GM18520 (cell line): ENCODE measurements around the gene SHROOM2.
A peak's percentile ranks its signal among the peaks of the same experiment; 100 is the strongest.

Experiments
- ATAC-seq: cut with Tn5 transposase; IDR thresholded peaks from one replicate; pipeline ENCODE4 v1.9.1; 2021; ENCODE audit not compliant: unreplicated experiment

SHROOM2 gene

DNA sequence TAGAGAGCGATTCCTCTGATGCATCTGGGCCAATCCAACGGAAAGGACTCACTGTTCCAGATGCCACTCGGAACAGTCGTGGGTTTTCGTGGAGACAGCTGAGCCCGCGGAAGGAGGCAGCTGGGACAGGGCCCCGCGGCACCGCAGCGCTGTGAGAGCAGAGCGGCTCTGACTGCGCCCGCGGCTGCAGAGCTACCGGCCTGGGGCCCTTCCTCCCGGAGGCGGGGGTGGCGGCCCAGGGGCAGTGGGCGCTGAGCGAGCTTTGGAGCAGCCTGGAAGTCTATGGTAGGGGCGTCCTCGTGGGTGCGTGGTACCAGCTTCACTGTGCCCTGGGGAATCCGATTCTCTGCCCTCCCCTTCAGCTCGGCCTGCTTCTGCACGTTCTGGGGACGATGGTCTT is 205.8 kb downstream of the SHROOM2 start:
- no peak for ATAC-seq

- no peak for ATAC-seq
Observed at GRCh38 chrX:9992724-9993123, 206.5 kb downstream of the SHROOM2 start.

GRCh38 chrX:9995855-9996339 is 209.7 kb downstream of the SHROOM2 start:
- no peak for ATAC-seq

GRCh38 chrX:9997041-9997440 is 210.8 kb downstream of the SHROOM2 start:
- ATAC-seq: no peak

DNA sequence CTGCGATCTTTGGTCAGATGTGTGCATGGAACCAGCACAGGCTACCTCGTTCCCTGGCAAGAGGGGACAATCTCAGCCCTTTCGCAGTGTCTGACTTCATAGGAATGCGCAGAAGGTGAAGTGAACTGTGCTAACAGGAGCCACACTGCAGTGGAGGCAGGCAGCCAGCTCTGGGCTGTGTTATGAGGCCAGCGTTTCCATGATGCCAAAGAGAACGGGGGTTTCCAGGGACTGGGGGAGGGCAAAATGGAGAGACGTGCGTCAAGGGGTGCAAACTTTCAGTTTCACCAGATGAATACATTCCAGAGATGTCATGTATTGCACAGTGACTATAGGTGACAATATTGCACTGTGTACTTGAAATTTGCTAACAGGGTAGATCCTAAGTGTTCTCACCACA is 211.3 kb downstream of the SHROOM2 start:
- ATAC-seq: peak; percentile 86
